DND-41 (cell line): ENCODE data around the gene MET.

ENCODE experiments used
- ATAC-seq: fragments of 200-7000 bp; cut with Tn5 transposase; 3 replicates; pipeline ENCODE4 v1.9.1; 2021; ENCODE audit warnings: low read depth; ENCODE audit not compliant: insufficient read depth
- DNase-seq: peaks from one replicate; pipeline ENCODE4 v3.0.0-alpha.2; 2020
- H2AFZ ChIP-seq: 2 replicates; pipeline ENCODE4 v1.6.0; 2012; ENCODE audit warnings: low read depth, low read length
- H3K27ac ChIP-seq: 2 replicates; pipeline ENCODE4 v1.5.1; 2012; ENCODE audit warnings: low read length, inconsistent platforms
- H3K27me3 ChIP-seq: fragments of 200-600 bp; sonication (generic); 2 replicates; pipeline ENCODE4 v1.6.0; 2012; ENCODE audit warnings: low read length, mild to moderate bottlenecking, inconsistent platforms; ENCODE audit not compliant: insufficient read depth, poor library complexity
- H3K36me3 ChIP-seq: 2 replicates; pipeline ENCODE4 v1.5.1; 2012; ENCODE audit warnings: low read length, inconsistent platforms; ENCODE audit not compliant: insufficient read depth
- H3K4me1 ChIP-seq: 2 replicates; pipeline ENCODE4 v1.5.1; 2012; ENCODE audit warnings: mild to moderate bottlenecking, low read length; ENCODE audit not compliant: insufficient read depth
- H3K4me2 ChIP-seq: 2 replicates; pipeline ENCODE4 v1.6.0; 2012; ENCODE audit warnings: mild to moderate bottlenecking, moderate library complexity, low read length, inconsistent platforms; ENCODE audit not compliant: insufficient read depth
- H3K4me3 ChIP-seq, 2 experiments: fragments of 200-600 bp in 1 of 2; shearing (Covaris generic) in 1 of 2; 2 replicates each; pipeline ENCODE4 v1.5.1; 2012 to 2016; ENCODE audit warnings: inconsistent platforms in 2 of 2, low read length in 2 of 2, mild to moderate bottlenecking in 2 of 2, low read depth in 1 of 2, moderate library complexity in 1 of 2
- H3K79me2 ChIP-seq: 2 replicates; pipeline ENCODE4 v1.6.0; 2012; ENCODE audit warnings: low read length, inconsistent platforms; ENCODE audit not compliant: insufficient read depth
- H3K9ac ChIP-seq: 2 replicates; pipeline ENCODE4 v1.6.0; 2012; ENCODE audit warnings: low read depth, mild to moderate bottlenecking, inconsistent platforms, low read length, moderate library complexity
- H3K9me3 ChIP-seq: 2 replicates; pipeline ENCODE4 v1.5.1; 2012; ENCODE audit warnings: low read length, moderate library complexity, mild to moderate bottlenecking, inconsistent platforms; ENCODE audit not compliant: insufficient read depth, severe bottlenecking
- H4K20me1 ChIP-seq: 2 replicates; pipeline ENCODE4 v1.6.0; 2012; ENCODE audit warnings: low read length; ENCODE audit not compliant: insufficient read depth
- CTCF ChIP-seq: IDR thresholded peaks from 2 replicates; pipeline ENCODE4 v1.5.1; 2012; ENCODE audit warnings: borderline replicate concordance, low read length, moderate library complexity, mild to moderate bottlenecking; ENCODE audit not compliant: poor library complexity, severe bottlenecking; ENCODE audit errors: extremely low read depth
- EZH2 ChIP-seq: IDR thresholded peaks from 3 replicates; pipeline ENCODE4 v1.6.1; 2012; ENCODE audit warnings: borderline replicate concordance, low read depth, mild to moderate bottlenecking, moderate library complexity, low read length, inconsistent platforms; ENCODE audit not compliant: severe bottlenecking

The MET gene

GRCh38 chr7:116738378-116738777 is 66.4 kb downstream of the MET start:
- H3K27me3 ChIP-seq: no peaks in the 10 kb centered on the region
- no peak overlapping the region for H3K4me3 ChIP-seq
- no peaks in the 10 kb centered on the region for H3K4me1 ChIP-seq
- H4K20me1 ChIP-seq: no peaks in the 10 kb centered on the region
- H3K79me2 ChIP-seq: no peaks in the 10 kb centered on the region
- ATAC-seq (no peak), DNase-seq (no peak)
- H3K9ac ChIP-seq: no peak overlapping the region
- no peak overlapping the region for H3K27ac ChIP-seq
- no peaks in the 10 kb centered on the region for H3K9me3 ChIP-seq
- no peak overlapping the region for H2AFZ ChIP-seq
- no peak for TF ChIP-seq CTCF
- TF ChIP-seq EZH2: no peak
- H3K36me3 ChIP-seq: no peaks in the 10 kb centered on the region
- H3K4me2 ChIP-seq: no peak overlapping the region

- H3K4me2 ChIP-seq: no peak overlapping the region
- no peak overlapping the region for H3K9ac ChIP-seq
- H3K36me3 ChIP-seq: no peaks in the 10 kb centered on the region
- H3K79me2 ChIP-seq: no peaks in the 10 kb centered on the region
- H3K4me3 ChIP-seq: no peak overlapping the region
- TF ChIP-seq EZH2 (no peak), CTCF (no peak)
- DNase-seq (no peak), ATAC-seq (no peak)
- no peaks in the 10 kb centered on the region for H3K9me3 ChIP-seq
- H3K4me1 ChIP-seq: no peaks in the 10 kb centered on the region
- no peaks in the 10 kb centered on the region for H3K27me3 ChIP-seq
- H3K27ac ChIP-seq: no peak overlapping the region
- no peaks in the 10 kb centered on the region for H4K20me1 ChIP-seq
- no peak overlapping the region for H2AFZ ChIP-seq
Observed at GRCh38 chr7:116739307-116739706, 67.3 kb downstream of the MET start.

GRCh38 chr7:116740231-116740630 is 68.2 kb downstream of the MET start:
- no peaks in the 10 kb centered on the region for H3K79me2 ChIP-seq
- no peak for ATAC-seq
- no peaks in the 10 kb centered on the region for H3K36me3 ChIP-seq
- H3K27me3 ChIP-seq: no peaks in the 10 kb centered on the region
- H2AFZ ChIP-seq: no peak overlapping the region
- H3K4me2 ChIP-seq: no peak overlapping the region
- no peak overlapping the region for H3K9ac ChIP-seq
- TF ChIP-seq EZH2 (no peak), CTCF (no peak)
- no peaks in the 10 kb centered on the region for H3K4me1 ChIP-seq
- H3K9me3 ChIP-seq: no peaks in the 10 kb centered on the region
- H4K20me1 ChIP-seq: no peaks in the 10 kb centered on the region
- no peak for DNase-seq
- no peak overlapping the region for H3K27ac ChIP-seq
- H3K4me3 ChIP-seq: no peak overlapping the region

- Histone ChIP-seq H3K4me1 (no peaks in the 10 kb centered on the region), H3K9me3 (no peaks in the 10 kb centered on the region), H3K27me3 (no peaks in the 10 kb centered on the region), H3K4me2 (no peak overlapping the region), H2AFZ (no peak overlapping the region), H3K79me2 (no peaks in the 10 kb centered on the region), H3K27ac (no peak overlapping the region), H3K9ac (no peak overlapping the region), H3K4me3 (no peak overlapping the region), H3K36me3 (no peaks in the 10 kb centered on the region), H4K20me1 (no peaks in the 10 kb centered on the region)
- no peak for TF ChIP-seq EZH2
- TF ChIP-seq CTCF: no peak
- ATAC-seq (no peak), DNase-seq (no peak)
Observed at GRCh38 chr7:116740755-116741462, 68.9 kb downstream of the MET start.
